PC-3 (cell line): ENCODE results near the gene RPS2. TPM values are rescaled to one million over a fixed set of nuclear protein-coding genes. Genes with fewer than 3 reads are reported as not detected.

Experiments
- ATAC-seq: fragments of 200-7000 bp; cut with Tn5 transposase; 2 replicates; pipeline ENCODE4 v1.9.1; 2020; ENCODE audit warnings: mild to moderate bottlenecking, moderate library complexity
- BruUV-seq: library from RNA; stranded (reverse); fragments of 400-500 nt; replicated peaks from 2 replicates; lab custom pipeline; 2021; lab: Mats Ljungman, UMichigan
- CTCF ChIA-PET: fragments of 300-600 bp; sonication (Branson Sonifier 250); formaldehyde crosslinking; loops from one replicate; lab custom pipeline; 2022; ENCODE audit warnings: antibody characterized with exemption; lab: Charles Lee
- POLR2A ChIA-PET: fragments of 300-600 bp; sonication (Branson Sonifier 250); formaldehyde crosslinking; loops from one replicate; lab custom pipeline; 2022; ENCODE audit warnings: antibody characterized with exemption; ENCODE audit not compliant: unreplicated experiment; lab: Charles Lee
- DNase-seq: peaks from one replicate; pipeline ENCODE4 v3.0.0-alpha.2; 2015
- H2AFZ ChIP-seq: fragments of 300-600 bp; sonication (generic); 2 replicates; pipeline ENCODE4 v1.6.0; 2016; ENCODE audit warnings: antibody characterized with exemption, low read length
- H3F3A ChIP-seq: fragments of 300-600 bp; sonication (generic); one replicate; pipeline ENCODE4 v1.6.0; 2017; ENCODE audit warnings: antibody characterized with exemption, low read length, control low read depth, mild to moderate bottlenecking; ENCODE audit not compliant: unreplicated experiment
- H3K27ac ChIP-seq: fragments of 300-600 bp; sonication (generic); 2 replicates; pipeline ENCODE4 v1.5.1; 2016; ENCODE audit warnings: mild to moderate bottlenecking, low read length
- H3K27me3 ChIP-seq: fragments of 300-600 bp; sonication (generic); 2 replicates; pipeline ENCODE4 v1.6.1; 2016; ENCODE audit warnings: low read length, mixed read lengths
- H3K36me3 ChIP-seq: fragments of 300-600 bp; sonication (generic); 2 replicates; pipeline ENCODE4 v1.6.1; 2016; ENCODE audit warnings: low read depth, mixed run types, low read length, mixed read lengths
- H3K4me1 ChIP-seq: fragments of 300-600 bp; sonication (generic); 2 replicates; pipeline ENCODE4 v1.5.1; 2016; ENCODE audit warnings: low read length; ENCODE audit not compliant: insufficient read depth
- H3K4me2 ChIP-seq: fragments of 300-600 bp; sonication (generic); 2 replicates; pipeline ENCODE4 v1.6.0; 2016; ENCODE audit warnings: low read length
- H3K4me3 ChIP-seq: fragments of 300-600 bp; sonication (generic); 2 replicates; pipeline ENCODE4 v1.5.1; 2016; ENCODE audit warnings: mild to moderate bottlenecking, low read length, mixed read lengths
- H3K79me2 ChIP-seq: fragments of 300-600 bp; sonication (generic); 2 replicates; pipeline ENCODE4 v1.6.1; 2017; ENCODE audit warnings: low read length, mixed read lengths
- H3K9ac ChIP-seq: fragments of 300-600 bp; sonication (generic); 2 replicates; pipeline ENCODE4 v1.6.0; 2016; ENCODE audit warnings: mild to moderate bottlenecking, low read length
- H3K9me2 ChIP-seq: fragments of 300-600 bp; sonication (generic); replicated peaks from 2 replicates; pipeline ENCODE4 v1.6.1; 2016; ENCODE audit warnings: mixed run types, low read length, mixed read lengths
- H3K9me3 ChIP-seq: fragments of 300-600 bp; sonication (generic); 2 replicates; pipeline ENCODE4 v1.6.1; 2016; ENCODE audit warnings: low read length, mixed read lengths
- H4K20me1 ChIP-seq: fragments of 300-600 bp; sonication (generic); 2 replicates; pipeline ENCODE4 v1.6.1; 2016; ENCODE audit warnings: low read length, mixed read lengths
- EZH2 ChIP-seq: fragments of 300-600 bp; sonication (generic); IDR thresholded peaks from one replicate; pipeline ENCODE4 v1.6.1; 2017; ENCODE audit warnings: antibody characterized with exemption, mild to moderate bottlenecking, low read length; ENCODE audit not compliant: unreplicated experiment
- EZH2phosphoT487 ChIP-seq: fragments of 300-600 bp; sonication (generic); IDR thresholded peaks from 2 replicates; pipeline ENCODE4 v1.6.1; 2018; ENCODE audit warnings: mild to moderate bottlenecking, antibody characterized with exemption, low read length, borderline replicate concordance
- intact Hi-C: fragments of 100-400 bp; cut with micrococcal nuclease; formaldehyde crosslinking; loops from 2 replicates; pipeline ENCODE4 v1.9.0; 2023
- total RNA-seq: library from RNA; depleted of rRNA; stranded (reverse); fragments of >200 nt; gene quantifications from 2 replicates; pipeline ENCODE4 v1.2.3, GENCODE V29; 2014
- TF ChIP-seq, protein P1 (sequence below): fragments of 300-600 bp; sonication (generic); conservative IDR thresholded peaks from 2 replicates; pipeline ENCODE4 v1.5.1; 2017; ENCODE audit warnings: antibody characterized with exemption, low read depth, mild to moderate bottlenecking, low read length

The RPS2 gene
- total RNA-seq, 1 experiment from 2014 or later = 2,234 TPM

DNA sequence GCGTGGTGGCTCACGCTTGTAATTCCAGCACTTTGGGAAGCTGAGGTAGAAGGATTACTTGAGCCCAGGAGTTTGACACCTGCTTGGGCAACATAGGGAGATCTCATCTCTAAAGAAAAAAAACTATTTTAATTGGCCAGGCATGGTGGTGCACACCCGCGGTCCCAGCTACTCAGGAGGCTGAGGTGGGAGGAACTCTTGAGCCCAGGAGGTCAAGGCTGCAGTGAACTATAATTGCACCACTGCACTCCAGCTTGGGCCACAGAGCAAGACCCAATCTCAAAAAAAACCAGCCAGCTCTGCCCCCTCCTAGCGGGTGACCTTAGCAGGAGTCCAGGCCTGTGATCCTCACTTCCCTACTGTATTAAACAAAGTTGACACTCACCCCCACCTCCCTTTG lies 40.5 kb downstream of the RPS2 start:
- POLR2A ChIA-PET = no interaction called here

DNA sequence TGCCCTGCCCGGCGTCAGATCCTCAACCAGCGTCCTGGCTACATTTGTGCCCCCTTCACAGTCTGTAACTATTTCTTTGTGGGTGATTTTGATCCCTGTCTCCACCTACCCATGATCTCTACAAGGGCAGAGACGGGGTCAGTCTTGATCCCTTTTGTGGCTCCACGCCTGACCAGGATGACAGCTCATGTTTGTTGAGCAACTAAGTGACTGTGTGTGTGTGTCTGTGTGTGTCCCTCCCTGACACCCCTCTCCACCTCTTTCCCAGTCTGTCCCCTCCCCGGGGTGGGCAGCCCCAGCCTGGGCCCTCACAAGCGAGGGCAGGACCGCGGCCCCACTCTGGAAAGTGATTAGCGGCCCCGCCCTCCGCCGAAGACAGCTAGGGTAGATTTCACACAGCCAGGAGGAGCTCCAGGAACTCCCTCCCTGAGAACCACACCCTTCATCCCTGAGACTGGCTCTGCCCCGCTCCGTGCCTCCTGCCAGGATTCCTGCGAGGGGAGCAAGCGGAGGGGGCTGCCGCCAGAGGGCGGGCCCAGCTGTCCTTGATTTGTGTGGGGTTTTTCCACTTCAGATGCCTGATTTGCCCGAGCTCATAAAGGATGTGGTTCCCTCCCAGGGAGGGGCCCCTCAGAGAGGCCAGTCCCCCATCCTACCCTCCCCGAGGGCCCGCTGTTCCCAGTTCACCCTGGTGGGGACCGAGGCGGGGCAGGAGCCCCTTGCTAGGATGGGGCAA lies 41.2 kb downstream of the RPS2 start:
- peaks cover 23% of the 10 kb centered on the region for H3K27me3 ChIP-seq
- H3F3A ChIP-seq = no peaks in the 10 kb centered on the region
- no peak for TF ChIP-seq EZH2phosphoT487
- TF ChIP-seq, protein P1, sequence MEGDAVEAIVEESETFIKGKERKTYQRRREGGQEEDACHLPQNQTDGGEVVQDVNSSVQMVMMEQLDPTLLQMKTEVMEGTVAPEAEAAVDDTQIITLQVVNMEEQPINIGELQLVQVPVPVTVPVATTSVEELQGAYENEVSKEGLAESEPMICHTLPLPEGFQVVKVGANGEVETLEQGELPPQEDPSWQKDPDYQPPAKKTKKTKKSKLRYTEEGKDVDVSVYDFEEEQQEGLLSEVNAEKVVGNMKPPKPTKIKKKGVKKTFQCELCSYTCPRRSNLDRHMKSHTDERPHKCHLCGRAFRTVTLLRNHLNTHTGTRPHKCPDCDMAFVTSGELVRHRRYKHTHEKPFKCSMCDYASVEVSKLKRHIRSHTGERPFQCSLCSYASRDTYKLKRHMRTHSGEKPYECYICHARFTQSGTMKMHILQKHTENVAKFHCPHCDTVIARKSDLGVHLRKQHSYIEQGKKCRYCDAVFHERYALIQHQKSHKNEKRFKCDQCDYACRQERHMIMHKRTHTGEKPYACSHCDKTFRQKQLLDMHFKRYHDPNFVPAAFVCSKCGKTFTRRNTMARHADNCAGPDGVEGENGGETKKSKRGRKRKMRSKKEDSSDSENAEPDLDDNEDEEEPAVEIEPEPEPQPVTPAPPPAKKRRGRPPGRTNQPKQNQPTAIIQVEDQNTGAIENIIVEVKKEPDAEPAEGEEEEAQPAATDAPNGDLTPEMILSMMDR = peak; percentile 33
- no peak for TF ChIP-seq EZH2
- H3K4me1 ChIP-seq = peaks cover 6% of the 10 kb centered on the region; the same call in 1 of the 2 replicates
- H4K20me1 ChIP-seq = no peaks in the 10 kb centered on the region
- H3K9me3 ChIP-seq = no peaks in the 10 kb centered on the region
- H3K79me2 ChIP-seq = no peaks in the 10 kb centered on the region
- DNase-seq (peak; percentile 46), ATAC-seq (peak; percentile 65; the same call in 1 of the 2 replicates)
- ChIA-PET POLR2A (no interaction called here), CTCF (no interaction called here)
- no peak overlapping the region for H3K27ac ChIP-seq
- intact Hi-C loops = no loop called here
- H3K4me3 ChIP-seq = no peak overlapping the region
- H3K9me2 ChIP-seq = no peaks in the 10 kb centered on the region
- H2AFZ ChIP-seq = no peak overlapping the region
- H3K9ac ChIP-seq = no peak overlapping the region
- no TSS peak for BruUV-seq
- H3K4me2 ChIP-seq = no peak overlapping the region
- H3K36me3 ChIP-seq = no peaks in the 10 kb centered on the region

More for the DNA sequence above, 40.5 kb downstream of the RPS2 start:
- Histone ChIP-seq H3K4me1 (peaks cover 6% of the 10 kb centered on the region; the same call in 1 of the 2 replicates), H3K27ac (no peak overlapping the region), H3K9me2 (no peaks in the 10 kb centered on the region), H3F3A (no peaks in the 10 kb centered on the region), H3K36me3 (no peaks in the 10 kb centered on the region), H3K4me3 (no peak overlapping the region), H3K4me2 (no peak overlapping the region), H4K20me1 (no peaks in the 10 kb centered on the region), H3K27me3 (peaks cover 17% of the 10 kb centered on the region), H3K9me3 (no peaks in the 10 kb centered on the region), H2AFZ (no peak overlapping the region), H3K9ac (no peak overlapping the region), H3K79me2 (no peaks in the 10 kb centered on the region)
- no peak for TF ChIP-seq EZH2
- TF ChIP-seq, protein P1 = no peak
- TF ChIP-seq EZH2phosphoT487 = no peak
- DNase-seq = no peak
- intact Hi-C loops = no loop called here
- no peak for ATAC-seq
- BruUV-seq = no TSS peak
- CTCF ChIA-PET = no interaction called here

DNA sequence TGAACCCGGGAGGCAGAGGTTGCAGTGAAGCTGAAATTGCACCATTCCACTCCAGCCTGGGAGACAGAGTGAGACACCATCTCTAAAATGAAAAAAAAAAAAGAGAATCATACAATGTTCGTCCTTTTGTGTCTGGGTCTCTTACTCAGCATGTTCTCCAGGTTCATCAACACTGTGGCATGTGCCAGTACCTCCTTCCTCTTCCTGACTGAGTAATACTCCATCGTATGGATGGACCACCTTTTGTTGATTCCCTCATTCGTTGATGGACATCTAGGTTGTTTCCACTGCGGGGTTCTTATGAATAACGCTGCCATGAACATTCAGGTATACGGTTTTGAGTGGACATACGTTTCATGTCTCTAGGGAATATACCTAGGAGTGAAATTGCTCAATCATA lies 42.3 kb downstream of the RPS2 start:
- H3K27ac ChIP-seq = no peak overlapping the region
- POLR2A ChIA-PET = no interaction called here
- no TSS peak for BruUV-seq
- peaks cover 29% of the 10 kb centered on the region for H3K27me3 ChIP-seq
- TF ChIP-seq EZH2phosphoT487 (no peak), EZH2 (no peak)
- TF ChIP-seq, protein P1 = no peak
- ATAC-seq (no peak), DNase-seq (no peak)
- no peak overlapping the region for H3K4me2 ChIP-seq
- intact Hi-C loops = no loop called here
- H4K20me1 ChIP-seq = no peaks in the 10 kb centered on the region
- no peaks in the 10 kb centered on the region for H3F3A ChIP-seq
- no peak overlapping the region for H2AFZ ChIP-seq
- H3K79me2 ChIP-seq = no peaks in the 10 kb centered on the region
- H3K9me3 ChIP-seq = no peaks in the 10 kb centered on the region
- no peak overlapping the region for H3K9ac ChIP-seq
- CTCF ChIA-PET = no interaction called here
- peaks cover 6% of the 10 kb centered on the region; the same call in 1 of the 2 replicates for H3K4me1 ChIP-seq
- no peaks in the 10 kb centered on the region for H3K36me3 ChIP-seq
- H3K9me2 ChIP-seq = no peaks in the 10 kb centered on the region
- no peak overlapping the region for H3K4me3 ChIP-seq
